ENCODE data around the gene PTPMT1. TPM values are rescaled to one million over a fixed set of nuclear protein-coding genes. Genes with fewer than 3 reads are reported as not detected.

PTPMT1 gene
- total RNA-seq, 1 donor from 2014 or later, result 27.5 TPM

DNA sequence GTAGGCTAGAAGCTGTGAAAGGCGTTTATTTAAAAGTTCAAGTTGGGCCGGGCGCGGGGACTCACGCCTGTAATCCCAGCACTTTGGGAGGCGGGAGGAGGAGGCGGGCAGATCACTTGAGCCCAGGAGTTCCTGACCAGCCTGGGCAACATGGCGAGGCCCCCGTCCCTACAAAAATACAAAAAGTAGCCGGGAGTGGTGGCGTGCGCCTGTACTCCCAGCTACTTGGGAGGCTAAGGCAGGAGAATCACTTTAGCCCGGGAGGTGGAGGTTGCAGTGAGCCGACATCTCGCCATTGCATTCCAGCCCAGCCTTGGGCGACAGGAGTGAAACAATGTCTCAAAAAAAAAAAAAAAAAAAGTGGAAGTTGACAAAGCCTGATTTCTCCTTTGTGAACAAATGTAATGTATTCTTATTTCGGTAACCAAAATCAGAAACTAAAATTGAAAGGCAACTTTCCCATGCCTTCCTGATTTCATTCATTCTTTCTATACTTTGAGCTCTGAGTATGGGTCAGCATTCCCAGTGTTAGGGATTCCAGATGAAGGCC lies 825 bp downstream of the PTPMT1 start:
- H3K4me1 Mint-ChIP-seq (ENCODE audit: low read depth, unreplicated experiment), result no peaks in the 10 kb centered on the region

DNA sequence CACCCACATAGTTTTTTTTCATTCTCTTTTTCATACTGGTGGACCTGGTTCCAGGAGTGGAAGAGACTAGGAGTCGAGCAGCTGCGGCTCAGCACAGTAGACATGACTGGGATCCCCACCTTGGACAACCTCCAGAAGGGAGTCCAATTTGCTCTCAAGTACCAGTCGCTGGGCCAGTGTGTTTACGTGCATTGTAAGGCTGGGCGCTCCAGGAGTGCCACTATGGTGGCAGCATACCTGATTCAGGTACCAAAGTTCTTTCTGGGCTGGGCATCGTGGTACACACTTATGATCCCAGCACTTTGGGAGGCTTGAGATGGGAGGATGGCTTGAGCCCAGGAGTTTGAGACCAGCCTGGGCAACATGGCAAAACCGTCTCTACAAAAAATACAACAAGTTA lies 4.2 kb downstream of the PTPMT1 start:
- Mint-ChIP-seq H3K4me3 (ENCODE audit: unreplicated experiment) (no peak overlapping the region), H3K4me1 (ENCODE audit: low read depth, unreplicated experiment) (no peaks in the 10 kb centered on the region), H3K36me3 (ENCODE audit: unreplicated experiment) (peaks cover 5% of the 10 kb centered on the region), H3K27ac (ENCODE audit: unreplicated experiment) (no peak overlapping the region), H3K27me3 (ENCODE audit: unreplicated experiment) (peaks cover 3% of the 10 kb centered on the region), H3K9me3 (ENCODE audit: unreplicated experiment) (peaks cover 2% of the 10 kb centered on the region)
- no peak for DNase-seq
- TF ChIP-seq, protein P1, sequence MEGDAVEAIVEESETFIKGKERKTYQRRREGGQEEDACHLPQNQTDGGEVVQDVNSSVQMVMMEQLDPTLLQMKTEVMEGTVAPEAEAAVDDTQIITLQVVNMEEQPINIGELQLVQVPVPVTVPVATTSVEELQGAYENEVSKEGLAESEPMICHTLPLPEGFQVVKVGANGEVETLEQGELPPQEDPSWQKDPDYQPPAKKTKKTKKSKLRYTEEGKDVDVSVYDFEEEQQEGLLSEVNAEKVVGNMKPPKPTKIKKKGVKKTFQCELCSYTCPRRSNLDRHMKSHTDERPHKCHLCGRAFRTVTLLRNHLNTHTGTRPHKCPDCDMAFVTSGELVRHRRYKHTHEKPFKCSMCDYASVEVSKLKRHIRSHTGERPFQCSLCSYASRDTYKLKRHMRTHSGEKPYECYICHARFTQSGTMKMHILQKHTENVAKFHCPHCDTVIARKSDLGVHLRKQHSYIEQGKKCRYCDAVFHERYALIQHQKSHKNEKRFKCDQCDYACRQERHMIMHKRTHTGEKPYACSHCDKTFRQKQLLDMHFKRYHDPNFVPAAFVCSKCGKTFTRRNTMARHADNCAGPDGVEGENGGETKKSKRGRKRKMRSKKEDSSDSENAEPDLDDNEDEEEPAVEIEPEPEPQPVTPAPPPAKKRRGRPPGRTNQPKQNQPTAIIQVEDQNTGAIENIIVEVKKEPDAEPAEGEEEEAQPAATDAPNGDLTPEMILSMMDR (IDR thresholded peaks at IDR 0.05; ENCODE audit: partially characterized antibody, unreplicated experiment), result no peak

More for the DNA sequence above, 825 bp downstream of the PTPMT1 start:
- H3K4me3 Mint-ChIP-seq (ENCODE audit: unreplicated experiment), result peak overlapping the region; percentile 76
- TF ChIP-seq, protein P1 (IDR thresholded peaks at IDR 0.05; ENCODE audit: partially characterized antibody, unreplicated experiment), result no peak
- H3K27me3 Mint-ChIP-seq (ENCODE audit: unreplicated experiment), result peaks cover 3% of the 10 kb centered on the region
- no peak for DNase-seq
- no peak overlapping the region for H3K27ac Mint-ChIP-seq (ENCODE audit: unreplicated experiment)
- no peaks in the 10 kb centered on the region for H3K36me3 Mint-ChIP-seq (ENCODE audit: unreplicated experiment)
- peaks cover 2% of the 10 kb centered on the region for H3K9me3 Mint-ChIP-seq (ENCODE audit: unreplicated experiment)

DNA sequence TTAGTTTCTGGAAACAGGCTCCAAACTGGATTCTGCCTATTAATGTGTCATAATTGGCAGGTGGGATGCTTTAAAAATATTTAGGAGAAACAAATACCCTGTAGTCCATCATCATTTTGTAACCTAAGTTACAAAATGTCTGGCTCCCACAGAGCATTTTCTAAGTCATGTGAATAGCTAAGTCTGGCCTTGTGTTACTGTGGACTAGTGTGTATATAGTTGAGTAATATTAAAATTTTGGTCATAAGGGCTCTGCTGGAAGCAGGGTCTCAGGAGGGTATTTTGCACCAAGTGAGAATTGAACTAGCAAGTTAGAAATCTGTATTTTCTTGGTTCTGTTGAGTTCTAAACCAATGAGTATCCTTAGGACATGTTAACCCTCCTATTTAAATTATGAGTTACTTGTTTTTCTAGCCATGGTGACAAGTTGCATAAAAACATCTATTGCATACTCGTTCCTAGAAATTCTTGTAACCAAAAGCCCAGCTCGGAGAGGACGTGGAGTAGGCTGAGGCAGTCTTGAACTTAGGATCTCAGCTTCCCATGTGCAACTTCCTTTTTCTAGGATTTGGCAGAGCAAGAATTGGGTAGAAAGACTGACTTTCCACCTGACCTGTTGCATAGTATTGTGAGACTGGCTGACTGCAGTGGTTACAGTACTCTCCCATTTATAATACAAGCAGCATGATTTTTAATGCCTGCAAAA lies 5.4 kb downstream of the PTPMT1 start:
- Mint-ChIP-seq H3K36me3 (ENCODE audit: unreplicated experiment) (peaks cover 5% of the 10 kb centered on the region), H3K27me3 (ENCODE audit: unreplicated experiment) (peaks cover 1% of the 10 kb centered on the region), H3K27ac (ENCODE audit: unreplicated experiment) (no peak overlapping the region), H3K9me3 (ENCODE audit: unreplicated experiment) (no peaks in the 10 kb centered on the region), H3K4me3 (ENCODE audit: unreplicated experiment) (no peak overlapping the region), H3K4me1 (ENCODE audit: low read depth, unreplicated experiment) (no peaks in the 10 kb centered on the region)
- TF ChIP-seq, protein P1 (IDR thresholded peaks at IDR 0.05; ENCODE audit: partially characterized antibody, unreplicated experiment), result no peak
- no peak for DNase-seq

DNA sequence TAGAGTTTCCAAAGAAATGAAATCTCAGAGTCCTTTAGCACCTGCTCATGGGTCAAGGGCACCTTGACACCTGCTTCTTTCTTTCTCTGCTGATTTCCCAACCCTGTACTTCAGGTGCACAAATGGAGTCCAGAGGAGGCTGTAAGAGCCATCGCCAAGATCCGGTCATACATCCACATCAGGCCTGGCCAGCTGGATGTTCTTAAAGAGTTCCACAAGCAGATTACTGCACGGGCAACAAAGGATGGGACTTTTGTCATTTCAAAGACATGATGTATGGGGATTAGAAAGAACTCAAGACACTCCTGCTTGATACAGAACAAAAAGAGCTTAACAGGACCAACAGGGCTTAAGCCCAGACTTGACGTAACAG lies 5.9 kb downstream of the PTPMT1 start:
- no peaks in the 10 kb centered on the region for H3K9me3 Mint-ChIP-seq (ENCODE audit: unreplicated experiment)
- H3K27ac Mint-ChIP-seq (ENCODE audit: unreplicated experiment), result no peak overlapping the region
- TF ChIP-seq, protein P1 (IDR thresholded peaks at IDR 0.05; ENCODE audit: partially characterized antibody, unreplicated experiment), result no peak
- no peak overlapping the region for H3K4me3 Mint-ChIP-seq (ENCODE audit: unreplicated experiment)
- no peak for DNase-seq
- peaks cover 1% of the 10 kb centered on the region for H3K27me3 Mint-ChIP-seq (ENCODE audit: unreplicated experiment)
- no peaks in the 10 kb centered on the region for H3K4me1 Mint-ChIP-seq (ENCODE audit: low read depth, unreplicated experiment)
- peaks cover 5% of the 10 kb centered on the region for H3K36me3 Mint-ChIP-seq (ENCODE audit: unreplicated experiment)

DNA sequence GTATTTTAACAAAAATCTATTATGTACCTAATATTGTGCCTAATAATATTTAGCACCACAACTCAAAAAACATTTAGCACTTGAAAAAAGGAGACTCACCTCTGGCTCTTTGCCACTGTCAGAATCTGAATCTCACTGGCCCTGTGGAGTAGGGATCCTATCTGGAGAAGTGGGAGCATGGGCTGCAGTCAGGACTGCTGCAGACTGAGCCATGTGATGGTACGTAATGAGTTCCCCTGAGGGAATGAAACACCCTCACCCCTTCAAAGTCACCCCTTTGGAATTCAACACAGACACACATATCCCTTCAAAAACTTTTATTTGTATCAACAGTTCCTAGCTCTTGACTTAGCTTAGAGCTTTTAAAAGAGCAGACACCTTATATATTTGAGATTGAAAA lies 6.5 kb downstream of the PTPMT1 start:
- TF ChIP-seq, protein P1 (IDR thresholded peaks at IDR 0.05; ENCODE audit: partially characterized antibody, unreplicated experiment), result no peak
- Mint-ChIP-seq H3K4me1 (ENCODE audit: low read depth, unreplicated experiment) (no peaks in the 10 kb centered on the region), H3K36me3 (ENCODE audit: unreplicated experiment) (peaks cover 5% of the 10 kb centered on the region), H3K4me3 (ENCODE audit: unreplicated experiment) (no peak overlapping the region), H3K27ac (ENCODE audit: unreplicated experiment) (no peak overlapping the region), H3K9me3 (ENCODE audit: unreplicated experiment) (no peaks in the 10 kb centered on the region), H3K27me3 (ENCODE audit: unreplicated experiment) (peaks cover 1% of the 10 kb centered on the region)
- DNase-seq, result no peak

Measured in glutamatergic neuron (in vitro differentiated cells).